M059J (cell line): ENCODE results near the gene CPNE2. TPM values are rescaled to one million over a fixed set of nuclear protein-coding genes. Genes with fewer than 3 reads are reported as not detected.
"Not testable (repeated sequence)": the region's sequence is repeated elsewhere in the genome, so short reads cannot be mapped to it uniquely, and the experiment has no call there.

Experiments
- DNase-seq: peaks from one replicate; pipeline ENCODE4 v3.0.0-alpha.2; 2012; ENCODE audit warnings: low read depth
- total RNA-seq: library from RNA; depleted of rRNA; stranded (reverse); fragments of >200 nt; shearing (Covaris generic); gene quantifications from 2 replicates; pipeline ENCODE4 v1.2.3, GENCODE V29; 2014

The CPNE2 gene
- total RNA-seq, 1 experiment from 2014 or later: 27.5 TPM

DNA sequence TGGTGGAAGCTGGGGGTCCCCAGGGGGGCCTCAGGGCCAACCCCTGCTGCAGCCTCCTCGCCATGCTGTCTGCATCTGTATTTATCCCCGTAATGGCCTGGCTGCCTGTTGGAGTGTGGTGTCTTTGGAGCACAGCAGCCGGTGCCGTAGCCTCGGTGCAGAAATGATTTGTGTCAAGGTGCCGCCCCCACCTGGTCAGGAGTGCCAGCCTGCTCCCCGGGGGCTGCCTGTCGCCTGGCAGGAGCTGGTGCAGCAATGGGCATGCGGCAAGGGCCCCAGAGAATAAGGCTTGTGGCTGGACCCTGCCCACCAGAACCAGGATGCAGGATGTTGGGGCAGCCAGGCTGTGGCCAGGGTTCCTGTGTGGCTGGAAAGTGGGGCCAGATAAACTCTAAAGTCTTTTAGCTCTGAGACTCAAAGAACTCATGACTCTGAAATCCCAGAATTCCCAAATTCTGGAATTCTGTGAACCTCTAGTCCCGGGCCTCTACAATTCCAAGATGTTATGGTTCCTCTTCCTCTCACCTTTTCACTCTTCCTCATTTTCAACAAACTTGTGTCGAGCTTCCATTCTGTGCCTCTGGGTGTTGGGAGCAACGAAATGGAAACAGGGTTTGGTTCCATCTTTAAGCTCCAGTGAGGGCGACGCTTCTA lies 5.9 kb downstream of the CPNE2 start:
- DNase-seq: no peak

GRCh38 chr16:57099965-57100364 lies 7.6 kb downstream of the CPNE2 start:
- DNase-seq: peak; percentile 69

DNA sequence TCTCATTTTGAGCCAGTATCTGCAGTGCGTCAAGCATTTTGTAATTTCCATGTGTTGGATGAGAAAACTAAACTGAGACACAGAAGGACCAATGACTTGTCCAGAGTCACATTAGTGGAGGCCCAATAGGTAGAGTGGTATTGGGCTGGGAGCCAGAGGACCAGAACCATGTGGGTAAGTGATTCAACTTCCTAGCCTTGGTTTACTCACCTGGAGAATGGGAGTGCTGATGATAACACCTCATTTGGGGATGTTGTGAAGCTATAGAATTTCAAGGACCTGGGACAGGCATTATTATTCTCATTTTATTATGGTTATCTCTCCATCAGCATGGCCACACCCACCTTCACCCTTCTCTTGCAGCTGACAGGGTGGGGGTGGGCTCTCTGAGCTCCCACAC lies 8.1 kb downstream of the CPNE2 start:
- DNase-seq: no peak

DNA sequence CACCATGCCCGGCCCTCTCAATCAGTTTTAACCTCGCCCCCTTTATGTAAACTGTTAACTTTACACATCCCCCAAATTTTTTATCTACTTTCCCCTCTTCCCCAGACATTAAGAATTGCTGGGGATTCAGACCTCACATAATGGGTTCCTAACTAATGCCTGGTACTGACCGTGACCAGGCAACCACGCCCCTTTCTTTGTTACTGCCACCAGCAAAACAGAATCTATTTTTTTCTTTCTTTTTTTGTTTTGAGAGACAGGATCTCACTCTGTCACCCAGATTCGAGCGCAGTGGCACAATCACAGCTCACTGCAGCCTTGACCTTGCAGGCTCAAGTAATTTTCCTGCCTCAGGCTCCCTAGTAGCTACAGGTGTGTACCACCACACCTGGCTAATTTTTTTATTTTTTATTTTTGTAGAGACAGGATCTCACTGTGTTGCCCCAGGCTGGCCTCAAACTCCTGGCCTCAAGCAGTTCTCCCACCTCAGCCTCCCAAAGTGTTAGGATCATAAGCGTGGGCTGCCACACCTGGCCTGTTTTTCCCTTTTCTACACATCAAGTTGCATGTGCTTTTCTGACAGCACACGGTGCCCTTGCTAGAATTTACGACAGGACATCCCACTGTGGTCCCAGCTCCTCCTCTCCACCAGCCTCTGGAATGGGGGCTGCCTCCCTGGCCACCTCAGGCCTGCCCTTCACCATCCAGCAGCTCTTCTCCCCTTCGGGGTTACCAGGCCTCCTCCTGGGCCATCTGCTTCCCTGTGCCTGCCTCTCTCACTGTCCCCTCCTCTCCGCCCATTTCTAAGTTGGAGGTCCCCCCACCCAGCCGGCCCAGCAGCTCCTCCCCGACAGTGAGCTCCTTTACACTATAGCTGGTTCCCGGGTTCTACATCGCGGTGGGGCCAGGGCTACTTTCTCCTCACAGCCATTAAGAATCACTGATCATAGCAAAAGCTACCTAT lies 10.8 kb downstream of the CPNE2 start:
- DNase-seq: no peak

DNA sequence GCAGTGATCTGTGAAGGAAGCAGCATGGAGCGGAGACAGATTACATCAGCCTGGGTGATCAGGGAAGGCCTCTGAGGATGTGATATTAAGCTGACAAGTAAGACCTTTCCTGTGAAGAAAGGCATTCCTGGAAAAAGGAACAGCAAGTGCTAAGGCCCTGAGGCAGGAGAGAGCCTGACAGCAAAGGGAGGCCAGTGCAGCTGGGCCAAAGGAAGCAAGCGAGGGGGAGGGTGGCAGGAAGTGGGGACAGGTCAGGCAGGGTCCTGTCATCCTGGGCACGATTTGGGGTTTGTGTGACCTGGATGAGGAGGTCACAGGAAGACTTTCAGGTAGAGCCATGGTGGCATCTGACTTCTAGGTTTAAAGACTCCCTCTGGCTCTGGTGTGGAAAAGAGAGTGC lies 12.3 kb downstream of the CPNE2 start:
- DNase-seq: no peak

GRCh38 chr16:57105184-57105583 lies 12.8 kb downstream of the CPNE2 start:
- DNase-seq: no peak

DNA sequence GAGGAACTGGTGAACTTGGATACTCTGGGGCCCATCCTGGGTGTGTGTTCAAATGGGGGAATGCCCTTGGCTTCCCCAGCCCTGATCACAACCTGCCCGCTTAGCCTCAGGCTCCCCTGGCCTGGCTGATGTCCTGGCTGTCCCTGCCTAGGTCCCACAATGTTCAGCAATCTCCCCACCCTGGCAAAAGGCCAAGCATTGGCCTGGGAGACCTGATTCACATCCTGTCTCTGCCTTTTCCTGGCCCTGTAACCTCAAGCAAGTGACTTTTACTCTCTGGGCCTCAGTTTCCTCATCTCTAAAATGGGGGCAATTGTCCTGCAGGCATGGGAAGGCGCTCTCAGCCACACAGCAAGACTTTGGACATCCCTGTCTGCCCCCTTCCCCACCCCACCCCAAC lies 14.4 kb downstream of the CPNE2 start:
- peak; percentile 70 for DNase-seq

DNA sequence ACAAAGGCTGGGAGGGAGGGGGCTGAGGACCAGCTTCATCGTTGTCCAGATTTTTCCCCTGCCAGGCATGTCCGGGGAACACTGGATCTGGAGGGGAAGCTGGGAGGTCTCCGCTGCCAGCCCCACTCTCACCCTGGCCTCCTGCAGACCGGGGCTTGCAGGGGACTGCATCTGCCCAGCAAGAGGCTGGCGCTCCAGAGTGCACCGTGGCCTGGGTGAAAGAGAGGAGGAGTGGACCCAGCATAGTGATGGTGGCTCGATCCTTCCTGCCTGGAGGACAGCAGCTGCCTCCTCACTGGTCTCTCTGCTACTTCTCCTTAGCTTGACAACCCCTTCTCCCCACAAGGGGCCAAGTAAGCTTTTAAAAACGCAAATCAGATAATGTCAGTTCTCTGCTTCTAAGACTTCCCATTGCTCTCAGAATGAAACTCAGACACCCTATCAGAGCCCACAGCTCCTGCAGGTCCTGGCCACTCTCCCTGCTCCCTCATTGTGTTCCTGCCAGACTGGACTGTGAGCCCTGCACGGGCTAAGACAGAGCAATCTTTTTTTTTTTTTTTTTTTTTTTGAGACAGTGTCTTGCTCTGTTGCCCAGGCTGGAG lies 15.0 kb downstream of the CPNE2 start:
- DNase-seq: no peak

DNA sequence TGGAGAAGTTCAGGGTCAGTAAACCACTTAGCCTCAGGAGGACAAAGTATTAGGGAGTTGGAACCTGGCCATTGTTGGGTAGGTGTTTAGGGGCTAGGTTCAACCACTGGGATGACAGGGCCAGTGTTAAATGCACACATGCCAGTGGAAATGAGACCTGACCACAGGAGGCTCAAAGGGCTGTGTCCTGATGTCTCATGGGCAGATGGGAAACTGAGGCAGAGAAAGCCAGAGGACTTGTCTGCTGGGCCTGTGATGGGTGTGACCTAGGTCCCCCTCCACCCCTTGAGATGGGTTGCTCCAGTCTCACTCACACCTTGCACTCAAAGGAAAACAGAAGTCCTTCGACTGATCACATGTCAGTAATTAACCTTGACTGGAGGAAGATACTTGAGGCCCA lies 16.0 kb downstream of the CPNE2 start:
- DNase-seq: no peak

DNA sequence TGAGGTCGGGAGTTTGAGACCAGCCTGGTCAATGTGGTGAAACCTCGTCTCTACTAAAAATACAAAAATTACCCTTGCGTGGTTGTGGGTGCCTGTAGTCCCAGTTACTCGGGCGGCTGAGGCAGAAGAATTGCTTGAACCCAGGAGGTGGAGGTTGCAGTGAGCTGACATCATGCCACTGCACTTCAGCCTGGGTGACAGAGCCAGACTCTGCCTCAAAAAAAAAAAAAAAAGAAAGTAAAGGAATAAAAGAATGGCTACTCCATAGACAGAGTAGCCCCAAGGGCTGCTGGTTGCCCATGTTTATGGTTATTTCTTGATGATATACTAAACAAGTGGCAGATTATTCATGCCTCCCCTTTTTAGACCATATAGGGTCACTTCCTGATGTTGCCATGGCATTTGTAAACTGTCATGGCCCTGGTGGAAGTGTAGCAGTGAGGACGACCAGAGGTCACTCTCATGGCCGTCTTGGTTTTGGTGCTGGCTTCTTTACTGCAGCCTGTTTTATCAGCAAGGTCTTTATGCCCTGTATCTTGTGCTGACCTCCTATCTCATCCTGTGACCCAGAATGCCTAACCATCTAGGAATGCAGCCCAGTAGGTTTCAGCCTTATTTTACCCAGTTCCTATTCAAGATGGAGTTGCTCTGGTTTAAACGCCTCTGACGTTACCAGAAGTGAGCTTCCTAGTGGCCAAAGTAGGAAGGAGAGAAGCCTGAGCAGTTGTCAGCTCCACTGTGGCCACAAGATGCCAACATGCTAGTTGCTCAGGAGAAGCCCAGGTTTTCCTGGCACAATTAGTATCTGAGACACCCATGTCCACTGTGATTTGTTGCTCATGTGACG lies 17.1 kb downstream of the CPNE2 start:
- DNase-seq: not testable (repeated sequence)

- DNase-seq: no peak
Measured at GRCh38 chr16:57110937-57111336, 18.6 kb downstream of the CPNE2 start.

GRCh38 chr16:57111420-57111819 lies 19.0 kb downstream of the CPNE2 start:
- DNase-seq: no peak

- DNase-seq: no peak
Measured at GRCh38 chr16:57112403-57113041, 20.1 kb downstream of the CPNE2 start.

- peak; percentile 52 for DNase-seq
Measured at GRCh38 chr16:57113042-57113453, 20.7 kb downstream of the CPNE2 start.

GRCh38 chr16:57113664-57114063 lies 21.3 kb downstream of the CPNE2 start:
- DNase-seq: no peak

GRCh38 chr16:57115168-57115513 lies 22.8 kb downstream of the CPNE2 start:
- peak; percentile 53 for DNase-seq

- peak; percentile 47 for DNase-seq
Measured at GRCh38 chr16:57115514-57116182, 23.3 kb downstream of the CPNE2 start.

DNA sequence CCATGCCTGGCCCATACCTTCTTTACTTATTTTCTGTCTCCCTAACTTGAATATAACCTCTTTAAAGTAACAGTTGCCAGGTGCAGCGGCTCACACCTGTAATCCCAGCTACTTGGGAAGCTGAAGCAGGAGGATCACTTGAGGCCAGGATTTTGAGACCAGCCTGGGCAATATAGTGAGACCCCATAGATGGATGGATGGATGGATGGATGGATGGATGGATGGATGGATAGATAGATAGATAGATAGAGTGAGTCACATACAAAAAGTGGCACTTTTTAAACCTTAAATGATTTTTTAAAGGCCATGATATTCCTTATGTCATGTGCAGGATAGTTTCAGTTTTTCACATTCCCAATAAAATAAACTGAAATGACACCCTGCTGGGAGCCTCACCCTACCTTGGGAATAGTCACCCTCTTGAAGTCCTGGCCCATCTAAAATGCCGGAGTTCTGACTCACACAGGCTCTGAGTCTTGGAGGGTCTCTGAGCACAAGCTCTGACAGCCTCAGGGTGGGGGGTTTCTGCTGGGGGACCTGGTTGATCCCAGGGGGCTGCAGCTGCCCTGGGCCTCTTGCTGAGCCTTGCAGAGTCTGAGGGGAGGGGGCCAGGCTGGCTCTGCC lies 26.2 kb downstream of the CPNE2 start:
- no peak for DNase-seq

DNA sequence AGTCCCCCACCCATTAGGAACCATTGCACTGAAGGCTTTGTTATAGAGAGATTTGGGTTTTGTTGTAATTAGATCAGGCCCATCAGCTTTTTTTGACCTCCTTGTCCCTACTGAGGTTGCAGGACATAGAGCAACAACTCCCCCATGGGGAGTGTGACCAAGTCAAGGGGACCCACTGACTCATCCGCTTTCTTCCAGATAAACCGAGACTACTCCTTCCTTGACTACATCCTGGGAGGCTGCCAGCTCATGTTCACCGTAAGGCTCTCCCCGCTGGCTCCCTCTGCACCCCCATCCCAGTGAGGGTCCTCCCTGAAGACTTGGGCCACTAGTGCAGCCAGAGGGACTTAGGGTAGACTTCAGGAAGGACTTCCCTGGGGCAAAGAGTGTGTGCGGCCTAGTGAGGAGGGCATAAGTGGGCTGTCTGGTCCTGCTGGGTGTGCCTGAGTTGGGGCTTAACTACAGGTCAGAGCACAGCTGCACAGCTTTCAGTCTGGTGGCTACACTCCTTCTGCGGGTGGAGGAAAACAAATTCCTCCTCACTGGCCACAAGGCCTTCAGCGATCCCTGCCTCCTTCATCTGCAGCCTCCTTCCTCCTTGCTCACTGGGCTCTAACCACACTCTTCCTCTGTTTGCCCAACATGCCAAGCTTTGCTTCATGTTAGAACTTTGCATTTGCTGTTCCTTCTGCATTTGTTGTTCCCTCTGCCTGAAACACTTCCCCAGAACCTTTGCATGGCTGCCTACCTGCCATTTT lies 31.0 kb downstream of the CPNE2 start:
- DNase-seq: peak; percentile 60
